HG02759 (cell line): Measurements from ENCODE around the gene RPGRIP1.
"Not testable (repeated sequence)": the region's sequence is repeated elsewhere in the genome, so short reads cannot be mapped to it uniquely, and the experiment has no call there.

Experiments
- ATAC-seq: cut with Tn5 transposase; IDR thresholded peaks from one replicate; pipeline ENCODE4 v1.9.1; 2021; ENCODE audit warnings: mild to moderate bottlenecking, moderate library complexity; ENCODE audit not compliant: unreplicated experiment

Gene RPGRIP1

DNA sequence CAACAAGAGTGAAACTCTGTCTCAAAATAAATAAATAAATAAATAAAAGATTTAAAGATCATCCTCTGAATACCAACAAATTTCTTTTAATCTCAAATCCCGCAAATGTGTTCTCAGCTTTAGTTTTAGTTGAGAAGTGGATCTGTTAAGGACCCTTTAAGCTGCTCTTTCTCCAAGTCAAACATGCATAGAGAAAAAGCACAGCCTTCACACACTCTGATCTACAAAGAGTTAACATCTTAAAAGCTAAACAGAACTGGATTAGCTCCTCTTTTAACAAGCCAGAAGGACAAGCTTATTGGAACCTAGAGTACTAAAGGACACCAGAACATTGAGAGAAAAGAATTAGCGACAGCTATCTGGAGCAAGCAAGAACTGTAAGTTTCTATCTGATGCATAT lies at the start of gene RPGRIP1:
RPGRIP1 (plus strand) TSS at position 301 of the 400 bp plus-strand sequence. CDS start 7,894 bp downstream, outside the sequence.
- no peak for ATAC-seq

DNA sequence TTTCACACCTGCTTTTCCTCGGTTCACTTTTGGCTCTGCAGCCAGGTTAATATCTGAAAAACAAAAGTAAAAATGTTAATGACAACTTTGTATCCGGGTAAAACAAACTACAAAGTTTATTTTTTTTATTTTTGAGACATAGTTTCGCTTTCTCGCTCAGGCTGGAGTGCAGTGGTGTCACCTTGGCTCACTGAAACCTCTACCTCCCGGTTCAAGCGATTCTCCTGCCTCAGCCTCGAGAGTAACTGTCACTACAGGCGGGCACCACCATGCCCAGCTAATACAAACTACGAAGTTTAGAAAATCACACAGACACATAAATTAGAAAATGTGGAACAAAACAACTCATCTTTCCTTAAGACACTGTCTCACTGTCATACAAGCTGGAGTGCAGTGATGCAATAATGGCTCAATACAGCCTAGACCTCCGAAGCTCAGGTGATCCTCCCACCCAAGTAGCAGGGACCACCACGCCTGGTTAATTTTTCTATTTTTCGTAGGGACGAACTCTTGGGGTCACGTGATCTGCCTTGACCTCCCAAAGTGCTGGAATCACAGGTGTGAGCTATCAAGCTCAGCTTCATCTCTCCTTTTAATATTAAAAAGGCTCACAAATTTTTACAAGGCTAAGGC lies 48.7 kb upstream of the RPGRIP1 start:
- ATAC-seq = no peak

GRCh38 chr14:21233457-21234076 lies 46.3 kb upstream of the RPGRIP1 start:
- ATAC-seq = no peak

DNA sequence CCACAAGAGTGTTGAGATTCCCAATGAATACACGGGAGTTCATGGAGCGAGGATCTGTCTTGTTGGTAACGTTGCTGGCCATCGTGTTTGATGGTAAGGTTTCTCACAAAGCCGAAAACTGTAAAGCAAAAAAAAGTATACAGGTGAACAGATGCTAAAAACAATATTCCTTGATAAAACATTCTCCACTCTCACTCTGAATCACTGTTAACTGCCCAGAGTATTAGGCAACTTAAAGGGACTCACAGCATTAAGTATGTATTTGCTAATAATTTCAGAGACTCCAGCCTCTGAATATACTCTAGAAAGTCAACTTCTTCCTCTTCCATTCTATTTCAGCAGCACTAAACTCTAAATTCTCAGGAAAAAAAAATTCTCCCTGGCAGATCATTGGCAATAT lies 45.8 kb upstream of the RPGRIP1 start:
- ATAC-seq = no peak

- ATAC-seq = no peak
These were observed 42.7 kb upstream of the RPGRIP1 start for GRCh38 chr14:21236948-21237797.

DNA sequence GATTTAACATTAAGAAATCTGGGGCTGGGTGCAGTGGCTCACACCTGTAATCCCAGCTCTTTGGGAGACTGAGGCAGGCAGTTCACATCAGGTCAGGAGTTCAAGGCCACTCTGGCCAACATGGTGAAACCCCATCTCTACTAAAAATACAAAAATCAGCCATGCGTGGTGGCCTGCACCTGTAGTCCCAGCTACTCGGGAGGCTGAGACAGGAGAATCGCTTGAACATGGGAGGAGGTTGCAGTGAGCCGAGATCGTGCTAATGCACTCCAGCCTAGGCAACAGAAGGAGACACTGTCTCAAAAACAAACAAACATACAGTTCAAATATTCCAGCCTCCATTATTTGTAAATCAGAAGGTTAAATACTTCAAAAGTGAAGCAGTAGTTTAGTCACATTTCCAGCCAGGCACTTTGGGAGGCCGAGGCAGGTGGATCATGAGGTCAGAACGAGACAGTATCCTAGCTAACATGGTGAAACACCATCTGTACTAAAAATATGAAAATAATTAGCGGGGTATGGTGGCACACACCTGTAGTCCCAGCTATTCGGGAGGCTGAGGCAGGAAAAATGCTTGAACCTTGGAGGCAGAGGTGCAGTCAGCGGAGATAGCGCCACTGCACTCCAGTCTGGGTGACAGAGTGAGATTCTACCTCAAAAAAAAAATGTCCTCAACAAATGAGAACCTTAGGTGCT lies 40.9 kb upstream of the RPGRIP1 start:
- ATAC-seq = no peak

DNA sequence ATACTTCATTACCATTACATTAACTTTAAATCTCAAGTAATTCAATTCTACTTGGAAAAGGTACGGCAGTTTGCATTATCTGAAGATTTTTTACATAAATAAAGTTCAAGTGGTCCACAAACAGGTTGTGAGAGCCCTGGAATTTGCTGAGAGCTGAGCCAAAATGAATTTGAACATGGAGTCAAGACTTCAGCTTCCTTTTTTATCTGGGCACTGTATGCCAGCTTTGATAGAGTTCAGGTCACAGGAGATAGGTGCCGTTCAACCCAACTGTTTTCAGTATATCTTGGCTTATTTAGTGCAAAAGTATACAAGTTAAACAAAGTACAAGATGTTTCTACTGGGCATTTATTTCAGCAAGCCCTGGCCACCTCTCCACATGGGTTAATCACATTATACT lies 39.5 kb upstream of the RPGRIP1 start:
- no peak for ATAC-seq

DNA sequence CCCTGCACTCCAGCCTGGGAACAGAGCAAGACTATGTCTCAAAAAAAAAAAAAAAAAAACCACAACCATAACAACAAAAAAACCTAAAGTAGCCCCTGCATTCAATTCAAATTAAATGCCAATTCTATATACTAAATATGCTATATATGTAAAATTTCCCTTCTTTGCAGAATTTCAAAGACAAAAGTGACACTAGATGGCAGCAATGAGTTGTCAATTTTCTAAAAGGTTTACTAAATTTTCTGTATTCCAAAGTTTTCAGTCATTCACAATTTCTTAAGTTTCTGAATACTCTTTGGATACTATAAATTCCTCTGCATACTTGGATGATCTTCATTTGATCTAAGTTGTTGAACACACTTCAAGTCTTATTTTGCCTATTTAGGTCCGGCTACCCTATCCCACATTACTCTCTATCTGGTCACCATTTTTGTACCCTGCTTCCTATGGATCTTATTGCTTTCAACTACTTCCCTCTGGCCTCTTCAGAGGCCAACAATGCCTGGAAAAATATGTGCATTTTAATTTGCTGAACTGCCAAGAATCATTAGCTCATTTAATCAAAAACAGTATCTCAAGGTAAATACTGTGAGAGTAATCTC lies 38.6 kb upstream of the RPGRIP1 start:
- no peak for ATAC-seq

DNA sequence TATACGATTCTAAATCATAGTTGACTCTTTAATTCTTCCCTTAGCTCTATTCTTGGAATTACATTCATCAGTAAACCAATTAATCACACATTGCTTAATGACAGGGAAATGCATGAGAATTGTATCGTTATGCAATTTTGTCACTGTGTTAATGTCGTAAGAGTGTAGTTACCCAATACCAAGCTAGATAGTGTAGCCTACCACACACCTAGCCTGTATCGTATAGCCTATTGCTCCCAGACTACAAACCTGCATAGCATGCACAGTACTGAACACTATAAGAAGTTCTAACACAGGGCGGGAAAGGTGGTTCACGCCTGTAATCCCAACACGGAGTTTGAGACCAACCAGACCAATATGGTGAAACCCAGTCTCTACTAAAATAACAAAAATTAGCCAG lies 35.3 kb upstream of the RPGRIP1 start:
- ATAC-seq = no peak

DNA sequence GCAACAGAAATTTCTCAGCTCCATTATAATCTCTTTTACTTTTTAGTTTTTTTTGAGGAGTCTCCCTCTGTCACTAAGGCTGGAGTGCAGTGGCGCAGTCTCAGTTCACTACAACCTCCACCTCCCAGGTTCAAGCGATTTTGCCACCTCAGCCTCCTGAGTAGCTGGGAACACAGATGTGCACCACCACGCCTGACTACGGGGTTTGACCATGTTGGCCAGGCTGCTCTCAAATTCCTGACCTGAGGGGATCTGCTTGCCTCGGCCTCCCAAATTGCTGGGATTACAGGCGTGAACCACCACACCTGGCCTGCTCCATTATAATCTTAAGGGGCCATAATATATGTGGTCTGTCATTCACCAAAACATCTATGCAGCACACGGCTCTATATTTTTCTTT lies 34.1 kb upstream of the RPGRIP1 start:
- no peak for ATAC-seq

DNA sequence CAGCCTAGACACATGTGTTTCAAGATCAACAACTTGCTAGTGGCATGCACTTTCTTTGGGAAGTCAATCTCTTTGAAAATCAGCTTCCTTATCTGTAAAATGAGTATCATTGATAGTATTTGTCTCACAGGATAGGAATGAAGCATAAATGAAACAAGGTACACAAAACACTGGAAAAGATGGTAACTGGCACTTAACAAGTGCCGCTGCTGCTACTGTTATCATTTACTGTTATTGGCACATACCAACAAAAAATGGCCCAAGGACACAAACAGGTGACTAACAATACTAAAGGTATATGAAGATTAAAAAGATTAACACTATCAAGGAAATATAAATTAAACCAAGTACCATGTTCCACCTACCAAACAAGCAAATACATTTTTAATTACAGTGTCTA lies 31.5 kb upstream of the RPGRIP1 start:
- no peak for ATAC-seq

DNA sequence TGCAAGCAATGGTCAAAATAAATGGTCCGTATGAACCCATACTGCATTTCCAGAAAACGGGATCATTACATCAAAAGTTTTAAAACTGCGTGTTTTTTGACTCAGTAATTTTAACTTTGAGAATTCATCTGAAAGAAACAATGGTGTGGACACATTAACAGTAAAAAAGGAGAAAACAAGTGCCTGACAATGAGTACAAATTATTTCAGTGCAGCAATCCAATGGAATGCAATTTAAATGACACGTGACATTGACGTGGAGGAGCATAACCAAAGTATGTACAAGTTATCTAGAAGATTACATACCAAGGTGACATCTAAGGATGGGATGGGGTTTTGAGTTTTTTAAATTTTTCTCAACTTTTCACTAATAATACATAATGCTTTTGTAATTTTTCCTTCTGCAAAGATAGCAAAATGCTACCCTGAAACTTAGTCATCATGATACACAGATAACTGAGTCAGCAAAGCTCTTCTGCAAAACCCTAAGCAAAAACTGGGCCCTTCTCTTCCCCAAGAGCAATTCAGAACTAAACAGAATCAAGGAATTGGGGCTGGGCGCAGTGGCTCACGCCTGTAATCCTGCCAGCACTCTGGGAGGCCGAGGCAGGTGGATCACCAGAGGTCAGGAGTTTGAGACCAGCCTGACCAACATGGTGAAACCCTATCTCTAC lies 31.0 kb upstream of the RPGRIP1 start:
- no peak for ATAC-seq

GRCh38 chr14:21251215-21251614 lies 28.7 kb upstream of the RPGRIP1 start:
- ATAC-seq = no peak

DNA sequence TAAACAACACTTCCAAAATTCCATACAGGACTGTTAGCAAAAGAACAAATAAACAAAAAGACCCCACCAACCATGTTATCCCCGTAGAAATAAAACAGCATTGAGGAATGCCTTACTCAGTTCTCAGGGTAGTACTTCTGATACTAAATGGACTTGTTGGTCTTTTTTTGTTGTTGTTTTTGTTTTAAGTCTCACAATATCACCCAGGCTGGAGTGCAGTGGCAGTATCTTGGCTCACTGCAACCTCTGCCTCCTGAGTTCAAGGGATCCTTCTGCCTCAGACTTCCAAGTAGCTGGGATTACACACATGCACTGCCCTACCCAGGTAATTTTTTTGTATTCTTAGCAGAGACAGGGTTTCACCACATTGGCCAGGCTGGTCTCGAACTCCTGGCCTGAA lies 27.7 kb upstream of the RPGRIP1 start:
- no peak for ATAC-seq

DNA sequence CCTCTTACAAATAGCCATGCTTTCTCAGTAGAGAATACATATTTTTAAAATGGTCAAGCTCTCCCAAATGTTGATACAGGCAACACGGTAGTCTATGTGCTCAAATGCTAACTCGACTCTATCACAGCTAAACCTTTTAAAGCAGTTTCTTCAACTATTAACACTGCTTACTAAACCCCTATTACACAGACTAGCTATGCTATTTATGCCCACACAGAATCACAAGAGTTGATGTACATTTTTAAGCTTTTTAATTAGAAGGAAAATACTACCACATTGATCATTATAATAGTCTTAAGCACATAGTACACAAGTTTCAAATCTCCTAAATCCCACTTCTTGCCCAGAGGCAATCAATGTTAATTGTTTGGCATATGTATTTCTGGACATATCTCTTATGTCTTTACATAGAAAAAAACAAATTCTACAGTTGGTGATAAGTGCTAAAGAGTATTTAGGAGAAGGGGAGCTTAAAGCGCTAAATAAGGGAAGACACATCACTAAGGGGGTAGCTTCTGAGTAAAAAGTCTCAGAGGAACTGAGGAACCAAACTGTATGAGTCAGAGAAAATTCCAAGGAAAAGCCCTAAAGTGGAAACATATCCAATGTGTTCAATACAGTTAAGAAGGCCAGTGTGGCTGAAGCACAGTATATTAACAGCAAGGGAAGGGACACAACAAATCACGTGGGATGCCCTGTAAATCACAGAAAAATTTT lies 24.3 kb upstream of the RPGRIP1 start:
- ATAC-seq = no peak

GRCh38 chr14:21256102-21256447 lies 23.8 kb upstream of the RPGRIP1 start:
- ATAC-seq = not testable (repeated sequence)

- ATAC-seq = no peak
These were observed 23.1 kb upstream of the RPGRIP1 start for GRCh38 chr14:21256539-21257393.

DNA sequence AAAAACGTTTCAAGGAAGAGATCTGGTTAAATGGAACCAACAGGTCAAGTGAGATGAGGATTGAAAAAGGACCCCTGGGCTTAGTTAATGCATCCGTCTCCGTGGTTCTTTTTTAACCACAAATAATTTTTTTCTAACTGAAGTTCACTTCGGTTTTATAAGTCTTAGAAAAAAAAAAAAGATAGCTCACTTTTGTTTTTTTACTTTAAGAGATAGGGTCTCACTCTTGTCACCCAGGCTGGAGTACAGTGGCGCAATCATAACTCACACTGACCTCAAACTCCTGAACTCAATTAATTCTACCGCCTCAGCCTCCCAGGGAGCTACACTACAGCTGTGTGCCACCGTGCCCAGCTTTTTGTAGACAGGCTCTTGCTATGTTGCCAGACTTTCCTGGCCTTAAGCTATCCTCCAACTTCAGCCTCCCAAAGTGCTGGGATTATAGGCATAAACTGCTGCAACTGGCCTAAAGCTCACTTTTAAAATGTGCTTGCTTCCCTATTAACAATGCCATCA lies 22.4 kb upstream of the RPGRIP1 start:
- ATAC-seq = no peak
